Activated CD8-positive, alpha-beta memory T cell treated with anti-CD3 and anti-CD28 coated beads for 24 hours (primary cell): Measurements from ENCODE around the gene STRN.
"Not testable (repeated sequence)": the region's sequence is repeated elsewhere in the genome, so short reads cannot be mapped to it uniquely, and the experiment has no call there.

Experiments used
- DNase-seq: peaks from one replicate; pipeline ENCODE4 v3.0.0-alpha.2; 2020

The STRN gene

GRCh38 chr2:36960773-36961172 is 5.6 kb downstream of the STRN start:
- no peak for DNase-seq

GRCh38 chr2:36960005-36960675 is 6.2 kb downstream of the STRN start:
- no peak for DNase-seq

- DNase-seq, result no peak
Measured at GRCh38 chr2:36954977-36955607, 11.2 kb downstream of the STRN start.

GRCh38 chr2:36952748-36953197 is 13.6 kb downstream of the STRN start:
- no peak for DNase-seq

- no peak for DNase-seq
Measured at GRCh38 chr2:36951574-36951973, 14.8 kb downstream of the STRN start.

GRCh38 chr2:36951027-36951518 is 15.3 kb downstream of the STRN start:
- no peak for DNase-seq

- DNase-seq, result no peak
Measured at GRCh38 chr2:36949845-36950244, 16.5 kb downstream of the STRN start.

GRCh38 chr2:36945240-36945639 is 21.1 kb downstream of the STRN start:
- DNase-seq, result not testable (repeated sequence)

GRCh38 chr2:36941867-36942266 is 24.5 kb downstream of the STRN start:
- DNase-seq, result no peak

GRCh38 chr2:36936526-36936925 is 29.8 kb downstream of the STRN start:
- DNase-seq, result not testable (repeated sequence)

- not testable (repeated sequence) for DNase-seq
Measured at GRCh38 chr2:36931688-36932087, 34.6 kb downstream of the STRN start.

- not testable (repeated sequence) for DNase-seq
Measured at GRCh38 chr2:36930787-36931410, 35.4 kb downstream of the STRN start.

GRCh38 chr2:36926175-36927132 is 39.9 kb downstream of the STRN start:
- DNase-seq, result not testable (repeated sequence)

GRCh38 chr2:36922629-36923028 is 43.7 kb downstream of the STRN start:
- not testable (repeated sequence) for DNase-seq

GRCh38 chr2:36921984-36922383 is 44.4 kb downstream of the STRN start:
- no peak for DNase-seq

GRCh38 chr2:36919041-36919837 is 47.1 kb downstream of the STRN start:
- no peak for DNase-seq

- DNase-seq, result no peak
Measured at GRCh38 chr2:36918307-36918706, 48.0 kb downstream of the STRN start.

GRCh38 chr2:36915627-36916026 is 50.7 kb downstream of the STRN start:
- DNase-seq, result no peak

GRCh38 chr2:36912695-36913094 is 53.6 kb downstream of the STRN start:
- no peak for DNase-seq

- DNase-seq, result no peak
Measured at GRCh38 chr2:36911012-36911411, 55.3 kb downstream of the STRN start.

- no peak for DNase-seq
Measured at GRCh38 chr2:36906277-36906676, 60.1 kb downstream of the STRN start.

GRCh38 chr2:36904636-36905035 is 61.7 kb downstream of the STRN start:
- no peak for DNase-seq
